ENCODE results near the gene GRM4.

DNA sequence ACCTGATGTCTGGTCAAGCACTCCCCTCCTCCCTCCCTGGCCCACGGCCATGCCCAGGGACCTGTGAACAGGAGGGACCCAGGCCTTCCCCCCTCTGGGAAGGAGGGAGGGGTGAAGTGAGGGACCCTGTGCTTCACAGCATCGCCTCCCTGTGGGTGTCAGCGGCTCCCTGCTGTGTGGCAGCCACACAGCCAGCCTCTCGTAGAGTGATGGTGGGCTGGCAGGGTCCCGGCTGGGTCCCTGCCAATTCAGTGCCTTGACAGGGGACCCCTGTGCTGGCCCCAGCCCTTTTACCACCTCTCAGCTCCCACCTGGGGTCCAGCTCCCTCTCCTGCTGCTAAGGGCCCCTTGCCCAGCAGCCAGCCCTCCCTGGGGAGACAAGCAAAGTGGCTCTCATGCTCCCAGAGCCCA lies 31.3 kb upstream of the GRM4 start:
- no peak for TF ChIP-seq POLR2A (IDR thresholded peaks at IDR 0.05)
- TF ChIP-seq, protein P1, sequence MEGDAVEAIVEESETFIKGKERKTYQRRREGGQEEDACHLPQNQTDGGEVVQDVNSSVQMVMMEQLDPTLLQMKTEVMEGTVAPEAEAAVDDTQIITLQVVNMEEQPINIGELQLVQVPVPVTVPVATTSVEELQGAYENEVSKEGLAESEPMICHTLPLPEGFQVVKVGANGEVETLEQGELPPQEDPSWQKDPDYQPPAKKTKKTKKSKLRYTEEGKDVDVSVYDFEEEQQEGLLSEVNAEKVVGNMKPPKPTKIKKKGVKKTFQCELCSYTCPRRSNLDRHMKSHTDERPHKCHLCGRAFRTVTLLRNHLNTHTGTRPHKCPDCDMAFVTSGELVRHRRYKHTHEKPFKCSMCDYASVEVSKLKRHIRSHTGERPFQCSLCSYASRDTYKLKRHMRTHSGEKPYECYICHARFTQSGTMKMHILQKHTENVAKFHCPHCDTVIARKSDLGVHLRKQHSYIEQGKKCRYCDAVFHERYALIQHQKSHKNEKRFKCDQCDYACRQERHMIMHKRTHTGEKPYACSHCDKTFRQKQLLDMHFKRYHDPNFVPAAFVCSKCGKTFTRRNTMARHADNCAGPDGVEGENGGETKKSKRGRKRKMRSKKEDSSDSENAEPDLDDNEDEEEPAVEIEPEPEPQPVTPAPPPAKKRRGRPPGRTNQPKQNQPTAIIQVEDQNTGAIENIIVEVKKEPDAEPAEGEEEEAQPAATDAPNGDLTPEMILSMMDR (IDR thresholded peaks at IDR 0.05) = no peak
